KMS-11 (cell line): ENCODE data around the gene ENOSF1.
"Not testable (repeated sequence)": the region's sequence is repeated elsewhere in the genome, so short reads cannot be mapped to it uniquely, and the experiment has no call there.

Experiments
- H2AFZ ChIP-seq: fragments of 200-600 bp; sonication (generic); 2 replicates; pipeline ENCODE4 v1.6.1; 2016; ENCODE audit warnings: antibody characterized with exemption, mixed run types, low read depth
- H3K27ac ChIP-seq: fragments of 200-600 bp; sonication (generic); 2 replicates; pipeline ENCODE4 v1.6.1; 2016; ENCODE audit warnings: mild to moderate bottlenecking, mixed run types
- H3K27me3 ChIP-seq: fragments of 200-600 bp; sonication (generic); 2 replicates; pipeline ENCODE4 v1.6.1; 2017; ENCODE audit warnings: mild to moderate bottlenecking, low read depth, mixed run types, moderate library complexity; ENCODE audit not compliant: insufficient read depth
- H3K36me3 ChIP-seq: fragments of 200-600 bp; sonication (generic); 2 replicates; pipeline ENCODE4 v1.6.1; 2017; ENCODE audit warnings: mild to moderate bottlenecking, mixed run types; ENCODE audit not compliant: insufficient read depth
- H3K4me1 ChIP-seq: fragments of 200-600 bp; sonication (generic); 2 replicates; pipeline ENCODE4 v1.6.1; 2016; ENCODE audit warnings: mild to moderate bottlenecking, low read depth, mixed run types; ENCODE audit not compliant: poor library complexity, severe bottlenecking
- H3K4me2 ChIP-seq: fragments of 200-600 bp; sonication (generic); 2 replicates; pipeline ENCODE4 v1.7.0; 2016; ENCODE audit warnings: mild to moderate bottlenecking, mixed run types
- H3K4me3 ChIP-seq: fragments of 200-600 bp; sonication (generic); IDR thresholded peaks from 2 replicates; pipeline ENCODE4 v1.6.1; 2017; ENCODE audit warnings: low read depth, low read length, mixed read lengths; ENCODE audit not compliant: insufficient read depth
- H3K79me2 ChIP-seq: fragments of 200-600 bp; sonication (generic); 2 replicates; pipeline ENCODE4 v1.6.1; 2016; ENCODE audit warnings: low read depth, mixed run types; ENCODE audit not compliant: insufficient read depth
- H3K9ac ChIP-seq: fragments of 200-600 bp; sonication (generic); 2 replicates; pipeline ENCODE4 v1.6.1; 2016; ENCODE audit warnings: mild to moderate bottlenecking, mixed run types
- H4K20me1 ChIP-seq: fragments of 200-600 bp; sonication (generic); 2 replicates; pipeline ENCODE4 v1.6.1; 2016; ENCODE audit warnings: mild to moderate bottlenecking, mixed run types; ENCODE audit not compliant: insufficient read depth
- TF ChIP-seq, protein P1 (sequence below): fragments of 200-600 bp; sonication (generic); conservative IDR thresholded peaks from 2 replicates; pipeline ENCODE4 v1.6.1; 2017; ENCODE audit warnings: low read depth, mild to moderate bottlenecking, antibody characterized with exemption, low read length, moderate library complexity, mixed read lengths

The ENOSF1 gene, protein sequence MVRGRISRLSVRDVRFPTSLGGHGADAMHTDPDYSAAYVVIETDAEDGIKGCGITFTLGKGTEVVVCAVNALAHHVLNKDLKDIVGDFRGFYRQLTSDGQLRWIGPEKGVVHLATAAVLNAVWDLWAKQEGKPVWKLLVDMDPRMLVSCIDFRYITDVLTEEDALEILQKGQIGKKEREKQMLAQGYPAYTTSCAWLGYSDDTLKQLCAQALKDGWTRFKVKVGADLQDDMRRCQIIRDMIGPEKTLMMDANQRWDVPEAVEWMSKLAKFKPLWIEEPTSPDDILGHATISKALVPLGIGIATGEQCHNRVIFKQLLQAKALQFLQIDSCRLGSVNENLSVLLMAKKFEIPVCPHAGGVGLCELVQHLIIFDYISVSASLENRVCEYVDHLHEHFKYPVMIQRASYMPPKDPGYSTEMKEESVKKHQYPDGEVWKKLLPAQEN

DNA sequence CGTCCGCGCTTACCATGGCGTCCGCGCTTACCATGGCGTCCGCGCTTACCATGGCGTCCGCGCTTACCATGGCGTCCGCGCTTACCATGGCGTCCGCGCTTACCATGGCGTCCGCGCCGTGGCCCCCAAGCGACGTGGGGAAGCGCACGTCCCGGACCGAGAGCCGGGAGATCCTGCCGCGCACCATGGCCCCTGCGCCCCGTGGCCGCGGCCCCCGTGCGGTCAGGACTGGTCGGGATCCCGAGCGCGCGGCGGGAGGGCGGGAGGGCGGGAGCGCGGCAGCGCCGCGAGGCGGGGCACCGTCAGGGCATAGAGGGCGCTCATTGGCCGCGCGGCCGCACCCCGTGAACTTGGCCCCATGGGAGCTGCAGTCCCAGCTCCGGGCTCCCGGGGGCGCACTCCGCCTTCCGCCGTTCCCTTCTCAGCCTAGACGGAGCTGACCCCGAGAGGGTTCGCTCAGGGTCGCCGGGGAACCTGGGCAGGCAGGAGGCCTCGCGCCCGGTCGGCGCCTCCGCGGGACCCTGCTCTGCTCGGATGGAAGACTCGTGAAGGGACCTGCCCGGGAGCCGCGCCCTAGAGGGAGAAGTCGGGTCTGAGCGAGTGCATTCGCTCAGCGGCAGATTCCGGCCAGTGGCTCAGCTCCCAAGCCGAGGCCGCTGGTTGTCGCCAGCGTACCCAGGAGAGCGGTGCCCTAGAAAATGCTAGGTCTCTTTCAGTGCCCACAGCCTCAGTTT is at the start of gene ENOSF1:
Gene ENOSF1 (minus strand): TSS at position 230 of the 734 bp plus-strand sequence. CDS start 43 bp downstream, at position 187.
- TF ChIP-seq, protein P1, sequence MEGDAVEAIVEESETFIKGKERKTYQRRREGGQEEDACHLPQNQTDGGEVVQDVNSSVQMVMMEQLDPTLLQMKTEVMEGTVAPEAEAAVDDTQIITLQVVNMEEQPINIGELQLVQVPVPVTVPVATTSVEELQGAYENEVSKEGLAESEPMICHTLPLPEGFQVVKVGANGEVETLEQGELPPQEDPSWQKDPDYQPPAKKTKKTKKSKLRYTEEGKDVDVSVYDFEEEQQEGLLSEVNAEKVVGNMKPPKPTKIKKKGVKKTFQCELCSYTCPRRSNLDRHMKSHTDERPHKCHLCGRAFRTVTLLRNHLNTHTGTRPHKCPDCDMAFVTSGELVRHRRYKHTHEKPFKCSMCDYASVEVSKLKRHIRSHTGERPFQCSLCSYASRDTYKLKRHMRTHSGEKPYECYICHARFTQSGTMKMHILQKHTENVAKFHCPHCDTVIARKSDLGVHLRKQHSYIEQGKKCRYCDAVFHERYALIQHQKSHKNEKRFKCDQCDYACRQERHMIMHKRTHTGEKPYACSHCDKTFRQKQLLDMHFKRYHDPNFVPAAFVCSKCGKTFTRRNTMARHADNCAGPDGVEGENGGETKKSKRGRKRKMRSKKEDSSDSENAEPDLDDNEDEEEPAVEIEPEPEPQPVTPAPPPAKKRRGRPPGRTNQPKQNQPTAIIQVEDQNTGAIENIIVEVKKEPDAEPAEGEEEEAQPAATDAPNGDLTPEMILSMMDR, result peak; percentile 65
- peak within 1 kb of the TSS; percentile 99 for H3K4me2 ChIP-seq
- peak within 1 kb of the TSS; percentile 48 for H3K4me3 ChIP-seq
- H2AFZ ChIP-seq, result peak within 1 kb of the TSS; percentile 87
- no peaks in the 10 kb centered on the region for H3K36me3 ChIP-seq
- peaks cover 13% of the 10 kb centered on the region; the same call in 1 of the 2 replicates for H3K79me2 ChIP-seq
- H3K27me3 ChIP-seq, result no peaks in the 10 kb centered on the region
- peak within 1 kb of the TSS; percentile 86 for H3K27ac ChIP-seq
- peaks cover 10% of the 10 kb centered on the region for H3K4me1 ChIP-seq
- H3K9ac ChIP-seq, result peak within 1 kb of the TSS; percentile 97
- no peaks in the 10 kb centered on the region for H4K20me1 ChIP-seq

DNA sequence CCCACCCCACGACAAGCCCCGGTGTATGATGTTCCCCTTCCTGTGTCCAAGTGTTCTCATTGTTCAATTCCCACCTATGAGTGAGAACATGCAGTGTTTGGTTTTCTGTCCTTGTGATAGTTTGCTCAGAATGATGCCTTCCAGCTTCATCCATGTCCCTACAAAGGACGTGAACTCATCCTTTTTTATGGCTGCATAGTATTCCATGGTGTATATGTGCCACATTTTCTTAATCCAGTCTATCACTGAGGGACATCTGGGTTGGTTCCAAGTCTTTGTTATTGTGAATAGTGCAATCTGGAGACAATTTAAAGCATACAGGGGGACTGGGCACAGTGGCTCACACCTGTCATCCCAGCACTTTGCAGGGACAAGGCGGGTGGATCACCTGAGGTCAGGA is 47.4 kb upstream of the ENOSF1 start:
- H3K9ac ChIP-seq, H3K27ac ChIP-seq, H3K4me2 ChIP-seq, H3K36me3 ChIP-seq, H2AFZ ChIP-seq, H3K27me3 ChIP-seq, H3K4me1 ChIP-seq, H4K20me1 ChIP-seq, H3K4me3 ChIP-seq: not testable (repeated sequence)
- peaks cover 15% of the 10 kb centered on the region; the same call in 1 of the 2 replicates for H3K79me2 ChIP-seq

DNA sequence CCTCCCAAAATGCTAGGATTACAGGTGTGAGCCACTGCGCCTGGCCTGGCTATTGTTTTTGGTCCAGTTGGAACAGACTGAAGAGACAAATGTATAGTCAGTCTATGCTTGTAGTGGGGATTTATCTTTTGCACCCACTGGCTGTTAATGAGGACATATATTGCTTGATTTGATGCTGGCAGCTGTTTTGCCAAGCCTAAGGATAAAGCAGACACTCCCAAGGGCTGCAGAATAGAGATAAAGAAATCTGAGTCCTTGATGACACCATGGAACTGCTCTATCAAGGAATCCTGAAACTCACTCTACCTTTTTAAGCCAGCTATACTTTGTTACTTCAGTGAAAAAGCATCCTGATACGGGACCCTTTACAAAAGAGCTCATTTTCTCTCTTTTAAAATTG is 43.1 kb upstream of the ENOSF1 start:
- H3K27me3 ChIP-seq, result no peaks in the 10 kb centered on the region
- no peak overlapping the region for H3K9ac ChIP-seq
- H3K4me3 ChIP-seq, result no peak overlapping the region
- no peak overlapping the region for H2AFZ ChIP-seq
- TF ChIP-seq, protein P1, result no peak
- H3K27ac ChIP-seq, result no peak overlapping the region
- no peak overlapping the region for H3K4me2 ChIP-seq
- no peaks in the 10 kb centered on the region for H3K36me3 ChIP-seq
- H4K20me1 ChIP-seq, result no peaks in the 10 kb centered on the region
- H3K79me2 ChIP-seq, result no peaks in the 10 kb centered on the region; the same call in 1 of the 2 replicates
- no peaks in the 10 kb centered on the region for H3K4me1 ChIP-seq

DNA sequence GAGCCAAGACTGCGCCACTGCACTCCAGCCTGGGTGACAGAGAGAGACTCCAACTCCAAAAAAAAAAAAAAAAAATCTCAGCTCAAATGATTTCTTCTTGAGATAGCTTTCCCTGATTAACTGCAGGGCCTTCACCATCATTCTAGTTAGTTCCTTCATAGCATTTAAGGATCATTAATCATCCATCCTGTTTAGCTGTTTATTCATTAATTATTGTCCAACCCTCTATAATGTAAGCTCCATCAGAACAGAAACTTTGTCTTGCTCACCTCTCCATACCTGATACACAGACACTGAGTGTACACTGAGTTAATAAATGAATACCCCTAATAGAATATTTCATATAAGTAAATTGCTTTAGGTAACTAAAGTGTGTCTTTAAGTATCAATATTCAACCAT is 42.2 kb upstream of the ENOSF1 start:
- Histone ChIP-seq H3K4me1 (no peaks in the 10 kb centered on the region), H3K36me3 (no peaks in the 10 kb centered on the region), H3K4me2 (no peak overlapping the region), H3K4me3 (no peak overlapping the region), H3K79me2 (no peaks in the 10 kb centered on the region; the same call in 1 of the 2 replicates), H3K9ac (no peak overlapping the region), H3K27ac (no peak overlapping the region), H4K20me1 (no peaks in the 10 kb centered on the region), H3K27me3 (no peaks in the 10 kb centered on the region), H2AFZ (no peak overlapping the region)
- TF ChIP-seq, protein P1, result no peak
